ENCODE data around the gene BICC1. TPM values are rescaled to one million over a fixed set of nuclear protein-coding genes. Genes with fewer than 3 reads are reported as not detected.

BICC1 gene
- total RNA-seq, 1 experiment from 2014 or later = 13.9 TPM

DNA sequence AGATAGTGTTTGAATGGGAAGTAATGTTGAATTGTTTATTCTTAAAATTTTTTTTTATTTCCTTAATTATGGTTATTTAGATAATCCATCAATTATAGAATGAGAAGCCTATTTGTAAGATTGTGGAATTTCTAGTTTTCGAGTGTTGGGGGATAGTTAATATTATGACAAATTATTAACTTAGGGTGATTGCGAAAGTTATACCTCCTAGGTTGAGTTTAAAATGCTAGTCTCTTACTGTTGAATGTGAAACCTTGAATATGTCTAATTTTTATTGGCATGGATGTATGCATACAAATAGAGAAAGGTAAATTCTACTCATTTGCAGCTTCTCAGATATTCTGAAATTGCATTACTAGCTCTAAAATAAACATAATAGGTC lies 43.2 kb downstream of the BICC1 start:
- no TSS peak for BruUV-seq (replicated peaks)
- peaks cover 12% of the 10 kb centered on the region; the same call in 1 of the 2 replicates for H3K9me3 ChIP-seq (ENCODE audit: low read length)
- POLR2A ChIA-PET (ENCODE audit: unreplicated experiment) = no interaction called here
- DNase-seq (no peak), ATAC-seq (no peak)
- TF ChIP-seq EZH2phosphoT487 (IDR thresholded peaks at IDR 0.05; ENCODE audit: borderline replicate concordance, low read length) (no peak), EZH2 (IDR thresholded peaks at IDR 0.05; ENCODE audit: low read length, unreplicated experiment) (no peak)
- TF ChIP-seq, protein P1, sequence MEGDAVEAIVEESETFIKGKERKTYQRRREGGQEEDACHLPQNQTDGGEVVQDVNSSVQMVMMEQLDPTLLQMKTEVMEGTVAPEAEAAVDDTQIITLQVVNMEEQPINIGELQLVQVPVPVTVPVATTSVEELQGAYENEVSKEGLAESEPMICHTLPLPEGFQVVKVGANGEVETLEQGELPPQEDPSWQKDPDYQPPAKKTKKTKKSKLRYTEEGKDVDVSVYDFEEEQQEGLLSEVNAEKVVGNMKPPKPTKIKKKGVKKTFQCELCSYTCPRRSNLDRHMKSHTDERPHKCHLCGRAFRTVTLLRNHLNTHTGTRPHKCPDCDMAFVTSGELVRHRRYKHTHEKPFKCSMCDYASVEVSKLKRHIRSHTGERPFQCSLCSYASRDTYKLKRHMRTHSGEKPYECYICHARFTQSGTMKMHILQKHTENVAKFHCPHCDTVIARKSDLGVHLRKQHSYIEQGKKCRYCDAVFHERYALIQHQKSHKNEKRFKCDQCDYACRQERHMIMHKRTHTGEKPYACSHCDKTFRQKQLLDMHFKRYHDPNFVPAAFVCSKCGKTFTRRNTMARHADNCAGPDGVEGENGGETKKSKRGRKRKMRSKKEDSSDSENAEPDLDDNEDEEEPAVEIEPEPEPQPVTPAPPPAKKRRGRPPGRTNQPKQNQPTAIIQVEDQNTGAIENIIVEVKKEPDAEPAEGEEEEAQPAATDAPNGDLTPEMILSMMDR (conservative IDR thresholded peaks at IDR 0.05; ENCODE audit: low read depth, low read length) = no peak
- H3K4me1 ChIP-seq (ENCODE audit: insufficient read depth, low read length) = peaks cover 22% of the 10 kb centered on the region
- no peak overlapping the region for H3K27ac ChIP-seq (ENCODE audit: low read length)
- intact Hi-C loops (cut with micrococcal nuclease) = no loop called here
- CTCF ChIA-PET = no interaction called here
- no peaks in the 10 kb centered on the region for H3K9me2 ChIP-seq (replicated peaks; ENCODE audit: low read length)
- H3K27me3 ChIP-seq (ENCODE audit: low read length) = no peaks in the 10 kb centered on the region
- no peaks in the 10 kb centered on the region for H4K20me1 ChIP-seq (ENCODE audit: low read length)
- peaks cover 48% of the 10 kb centered on the region for H3K79me2 ChIP-seq (ENCODE audit: low read length)
- 0 out of 2 replicates have a peak overlapping the region, but pooled peaks have one; percentile 4 for H3K4me3 ChIP-seq (ENCODE audit: low read length)
- no peak overlapping the region for H3K9ac ChIP-seq (ENCODE audit: low read length)
- H3F3A ChIP-seq (ENCODE audit: low read length, unreplicated experiment) = no peaks in the 10 kb centered on the region
- H2AFZ ChIP-seq (ENCODE audit: low read length) = no peak overlapping the region
- peaks cover 9% of the 10 kb centered on the region; the same call in 1 of the 2 replicates for H3K36me3 ChIP-seq (ENCODE audit: low read depth, low read length)
- H3K4me2 ChIP-seq (ENCODE audit: low read length) = peak overlapping the region; percentile 34

DNA sequence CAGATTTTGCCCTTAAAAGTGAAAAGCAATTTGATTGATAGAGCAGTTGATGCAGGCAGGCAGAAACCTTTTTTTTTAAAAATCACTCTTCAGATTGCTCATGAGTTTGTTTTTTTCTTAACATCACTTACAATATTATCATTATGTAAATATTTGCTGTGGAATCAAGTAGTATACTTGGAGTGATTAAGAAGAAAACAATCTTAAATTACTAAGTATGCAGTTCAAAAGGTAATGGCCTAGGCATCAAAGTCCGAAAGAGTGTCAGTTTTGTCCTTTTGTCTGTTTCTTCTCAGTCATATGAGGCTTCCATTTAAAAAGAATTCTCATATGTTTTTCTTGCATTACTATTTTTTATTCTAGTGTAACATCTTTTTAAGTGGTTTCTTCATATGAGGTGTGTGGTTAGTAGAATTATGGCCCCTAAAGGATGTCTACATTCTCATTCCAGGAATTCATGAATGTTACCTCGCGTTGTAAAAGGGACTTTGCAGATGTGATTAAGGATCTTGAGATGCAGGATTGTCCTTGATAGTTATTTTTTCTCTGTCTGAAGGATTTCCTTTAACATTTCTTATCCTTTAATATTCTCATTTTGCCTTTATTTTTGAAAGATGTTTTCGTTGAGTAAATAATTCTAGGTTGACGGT lies 44.0 kb downstream of the BICC1 start:
- no TSS peak for BruUV-seq (replicated peaks)
- Histone ChIP-seq H3K9ac (ENCODE audit: low read length) (no peak overlapping the region), H3K4me1 (ENCODE audit: insufficient read depth, low read length) (peaks cover 22% of the 10 kb centered on the region), H3K36me3 (ENCODE audit: low read depth, low read length) (peaks cover 11% of the 10 kb centered on the region; the same call in 1 of the 2 replicates), H3K4me2 (ENCODE audit: low read length) (peak overlapping the region; percentile 34), H3K27me3 (ENCODE audit: low read length) (no peaks in the 10 kb centered on the region), H2AFZ (ENCODE audit: low read length) (no peak overlapping the region), H3K79me2 (ENCODE audit: low read length) (peaks cover 53% of the 10 kb centered on the region), H3K9me3 (ENCODE audit: low read length) (peaks cover 16% of the 10 kb centered on the region), H3K9me2 (replicated peaks; ENCODE audit: low read length) (no peaks in the 10 kb centered on the region), H3F3A (ENCODE audit: low read length, unreplicated experiment) (no peaks in the 10 kb centered on the region), H3K27ac (ENCODE audit: low read length) (no peak overlapping the region), H4K20me1 (ENCODE audit: low read length) (no peaks in the 10 kb centered on the region), H3K4me3 (ENCODE audit: low read length) (0 out of 2 replicates have a peak overlapping the region, but pooled peaks have one; percentile 4)
- peak; percentile 80 for ATAC-seq
- peak; percentile 44 for DNase-seq
- intact Hi-C loops (cut with micrococcal nuclease) = no loop called here
- TF ChIP-seq, protein P1 (conservative IDR thresholded peaks at IDR 0.05; ENCODE audit: low read depth, low read length) = no peak
- TF ChIP-seq EZH2 (IDR thresholded peaks at IDR 0.05; ENCODE audit: low read length, unreplicated experiment) = no peak
- CTCF ChIA-PET = no interaction called here
- POLR2A ChIA-PET (ENCODE audit: unreplicated experiment) = no interaction called here

DNA sequence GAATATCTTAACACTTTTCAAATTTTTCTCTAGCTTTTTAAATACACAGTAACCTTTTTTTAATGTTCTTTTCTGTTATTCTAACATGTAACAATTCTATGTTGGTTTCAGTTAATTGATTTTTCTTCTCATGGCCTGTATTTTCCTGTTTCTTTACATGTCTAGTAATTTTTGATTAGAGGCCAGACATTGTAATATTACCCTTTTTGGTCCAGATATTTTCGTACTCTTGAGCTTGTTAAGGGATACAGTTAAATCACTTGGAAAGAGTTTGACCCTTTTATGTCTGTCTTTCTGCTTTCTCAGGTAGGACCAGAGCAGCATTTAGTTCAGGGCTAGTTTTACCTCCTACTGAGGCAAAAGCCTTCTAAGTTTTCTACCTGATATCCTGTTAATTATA lies 45.0 kb downstream of the BICC1 start:
- POLR2A ChIA-PET (ENCODE audit: unreplicated experiment) = no interaction called here
- CTCF ChIA-PET = no interaction called here
- BruUV-seq (replicated peaks) = no TSS peak

More for the DNA sequence above, 45.0 kb downstream of the BICC1 start:
- Histone ChIP-seq H2AFZ (ENCODE audit: low read length) (no peak overlapping the region), H3K9me2 (replicated peaks; ENCODE audit: low read length) (no peaks in the 10 kb centered on the region), H3F3A (ENCODE audit: low read length, unreplicated experiment) (no peaks in the 10 kb centered on the region), H3K9me3 (ENCODE audit: low read length) (peaks cover 19% of the 10 kb centered on the region), H3K4me2 (ENCODE audit: low read length) (no peak overlapping the region), H3K27me3 (ENCODE audit: low read length) (no peaks in the 10 kb centered on the region), H3K4me1 (ENCODE audit: insufficient read depth, low read length) (peaks cover 22% of the 10 kb centered on the region), H3K79me2 (ENCODE audit: low read length) (peaks cover 64% of the 10 kb centered on the region), H3K9ac (ENCODE audit: low read length) (no peak overlapping the region), H3K36me3 (ENCODE audit: low read depth, low read length) (peaks cover 12% of the 10 kb centered on the region; the same call in 1 of the 2 replicates), H3K27ac (ENCODE audit: low read length) (no peak overlapping the region), H4K20me1 (ENCODE audit: low read length) (no peaks in the 10 kb centered on the region), H3K4me3 (ENCODE audit: low read length) (no peak overlapping the region)
- intact Hi-C loops (cut with micrococcal nuclease) = no loop called here
- ATAC-seq (no peak), DNase-seq (no peak)
- no peak for TF ChIP-seq EZH2 (IDR thresholded peaks at IDR 0.05; ENCODE audit: low read length, unreplicated experiment)
- no peak for TF ChIP-seq EZH2phosphoT487 (IDR thresholded peaks at IDR 0.05; ENCODE audit: borderline replicate concordance, low read length)
- TF ChIP-seq, protein P1 (conservative IDR thresholded peaks at IDR 0.05; ENCODE audit: low read depth, low read length) = no peak

All from PC-3 (cell line).